Testis (tissue), 3 donors: ENCODE results near the gene PDSS1. TPM values are rescaled to one million over a fixed set of nuclear protein-coding genes. Genes with fewer than 3 reads are reported as not detected.

Experiments
- DNase-seq: peaks from one replicate; pipeline ENCODE4 v3.0.0-alpha.2; 2019
- H3K27ac ChIP-seq, 2 donors: fragments of 200-600 bp; sonication (generic); one replicate each; pipeline ENCODE4 v1.5.1; 2019
- H3K27me3 ChIP-seq: fragments of 200-600 bp; sonication (generic); one replicate; pipeline ENCODE4 v1.5.1; 2019
- H3K36me3 ChIP-seq: fragments of 200-600 bp; sonication (generic); one replicate; pipeline ENCODE4 v1.5.1; 2017; ENCODE audit warnings: low read depth; ENCODE audit errors: missing control alignments
- H3K4me1 ChIP-seq: fragments of 200-600 bp; sonication (generic); one replicate; pipeline ENCODE4 v1.5.1; 2019
- H3K4me3 ChIP-seq, 2 donors: fragments of 200-600 bp; sonication (generic); one replicate each; pipeline ENCODE4 v1.5.1; 2017 to 2019
- H3K9me3 ChIP-seq: fragments of 200-600 bp; sonication (generic); one replicate; pipeline ENCODE4 v1.5.1; 2017
- CTCF ChIP-seq, 3 experiments: fragments of 450-650 bp in 2 of 3; fragments of 200-600 bp in 1 of 3; sonication (generic) in 1 of 3; IDR thresholded peaks; one replicate each; pipeline ENCODE4 v1.5.1; 2016 to 2019; ENCODE audit warnings: antibody characterized with exemption in 3 of 3, mild to moderate bottlenecking in 2 of 3, moderate library complexity in 1 of 3
- POLR2A ChIP-seq: fragments of 450-650 bp; IDR thresholded peaks from one replicate; pipeline ENCODE4 v1.6.1; 2017; ENCODE audit warnings: antibody characterized with exemption, mild to moderate bottlenecking, moderate library complexity
- WGBS, 2 donors: methylation state at CpG; one replicate each; pipeline ENCODE4 v1.1.5; 2018; 5-methylcytosine and 5-hydroxymethylcytosine counted together
- intact Hi-C: fragments of 100-400 bp; cut with DNase I; formaldehyde crosslinking; loops from one replicate; pipeline ENCODE4 v1.15.1; 2023; ENCODE audit warnings: low total_unique reads
- polyA plus RNA-seq: library from polyadenylated mRNA; stranded (reverse); fragments of 350-450 nt; fragmentation: Illumina TruSeq; extraction: RNeasy Lipid Tissue Mini Kit (QIAGEN cat#74804); gene quantifications from one replicate; pipeline ENCODE4 v1.2.3, GENCODE V29; 2014; ENCODE audit warnings: low read depth, low replicate concordance; ENCODE audit not compliant: insufficient read depth
- total RNA-seq, 2 donors: library from RNA; depleted of rRNA; stranded (reverse); fragments of >200 nt; gene quantifications; one replicate each; pipeline ENCODE4 v1.2.3, GENCODE V29; 2016

Gene PDSS1
- total and polyA plus RNA-seq, 3 donors from 2014 or later, result 8.9 to 10.1 (median 9.6) TPM

- Histone ChIP-seq H3K4me3 (no peak overlapping the region), H3K27ac (no peak overlapping the region), H3K27me3 (no peaks in the 10 kb centered on the region), H3K4me1 (no peaks in the 10 kb centered on the region), H3K36me3 (no peaks in the 10 kb centered on the region), H3K9me3 (no peaks in the 10 kb centered on the region)
- TF ChIP-seq POLR2A (no peak), CTCF (IDR thresholded peaks at IDR 0.05) (no peak)
- WGBS, 2 donors, result 93 to 100% methylated on average over 1 of the region's 1 CpG
- intact Hi-C loops, result no loop called here
- no peak for DNase-seq
Measured at GRCh38 chr10:26655746-26656145, 41.8 kb upstream of the PDSS1 start.

- DNase-seq, result no peak
- intact Hi-C loops, result no loop called here
- Histone ChIP-seq H3K27me3 (no peaks in the 10 kb centered on the region), H3K27ac (no peak overlapping the region), H3K9me3 (no peaks in the 10 kb centered on the region), H3K4me1 (no peaks in the 10 kb centered on the region), H3K4me3 (no peak overlapping the region), H3K36me3 (no peaks in the 10 kb centered on the region)
- WGBS, 2 donors, result 85 to 88% methylated on average over 2 of the region's 2 CpGs
- TF ChIP-seq CTCF (IDR thresholded peaks at IDR 0.05), result no peak
- no peak for TF ChIP-seq POLR2A
Measured at GRCh38 chr10:26662864-26663263, 34.6 kb upstream of the PDSS1 start.

- no peak overlapping the region for H3K4me3 ChIP-seq
- 71% methylated on average over 5 to 7 of the region's 7 CpGs for WGBS, 2 donors
- H3K36me3 ChIP-seq, result no peaks in the 10 kb centered on the region
- no peak for TF ChIP-seq POLR2A
- no peak for DNase-seq
- intact Hi-C loops, result no loop called here
- H3K9me3 ChIP-seq, result no peaks in the 10 kb centered on the region
- H3K4me1 ChIP-seq, result no peaks in the 10 kb centered on the region
- no peaks in the 10 kb centered on the region for H3K27me3 ChIP-seq
- H3K27ac ChIP-seq, result no peak overlapping the region
Measured at GRCh38 chr10:26665080-26666048, 32.1 kb upstream of the PDSS1 start.

- Histone ChIP-seq H3K4me3 (peak overlapping the region in 1 of 2 donors; percentile 17), H3K27ac (no peak overlapping the region), H3K9me3 (no peaks in the 10 kb centered on the region), H3K36me3 (no peaks in the 10 kb centered on the region), H3K27me3 (no peaks in the 10 kb centered on the region), H3K4me1 (no peaks in the 10 kb centered on the region)
- no peak for DNase-seq
- intact Hi-C loops, result no loop called here
- 59 to 74% methylated on average over 1 of the region's 1 CpG for WGBS, 2 donors
- no peak for TF ChIP-seq POLR2A
- no peak for TF ChIP-seq CTCF (IDR thresholded peaks at IDR 0.05)
Measured at GRCh38 chr10:26675873-26676257, 21.6 kb upstream of the PDSS1 start.

GRCh38 chr10:26679588-26679987 lies 17.9 kb upstream of the PDSS1 start:
- no peak overlapping the region for H3K27ac ChIP-seq
- no peak overlapping the region for H3K4me3 ChIP-seq
- H3K4me1 ChIP-seq, result no peaks in the 10 kb centered on the region
- TF ChIP-seq CTCF (IDR thresholded peaks at IDR 0.05) (no peak), POLR2A (no peak)
- no peaks in the 10 kb centered on the region for H3K27me3 ChIP-seq
- H3K36me3 ChIP-seq, result no peaks in the 10 kb centered on the region
- DNase-seq, result no peak
- intact Hi-C loops, result no loop called here
- no peaks in the 10 kb centered on the region for H3K9me3 ChIP-seq
